BJ (cell line): ENCODE data around the gene FATE1. TPM values are rescaled to one million over a fixed set of nuclear protein-coding genes. Genes with fewer than 3 reads are reported as not detected.

Source experiments
- CTCF ChIA-PET: fragments of 350-600 bp; formaldehyde crosslinking; extraction: SDS; loops from one replicate; lab custom pipeline; 2021; ENCODE audit warnings: antibody characterized with exemption, inconsistent platforms; lab: Yijun Ruan, JAX
- POLR2A ChIA-PET: fragments of 300-600 bp; sonication (Branson Sonifier 250); formaldehyde crosslinking; extraction: SDS; loops from one replicate; lab custom pipeline; 2021; ENCODE audit warnings: antibody characterized with exemption; lab: Charles Lee
- DNase-seq: peaks from one replicate; pipeline ENCODE4 v3.0.0-alpha.2; 2011; ENCODE audit warnings: low read depth
- H3K27me3 ChIP-seq: 2 replicates; pipeline ENCODE4 v1.6.0; 2011; ENCODE audit warnings: low read length; ENCODE audit not compliant: control insufficient read depth, insufficient read depth
- H3K36me3 ChIP-seq: 2 replicates; pipeline ENCODE4 v1.5.1; 2011; ENCODE audit warnings: low read length; ENCODE audit not compliant: control insufficient read depth, insufficient read depth
- H3K4me3 ChIP-seq: 2 replicates; pipeline ENCODE4 v1.5.1; 2011; ENCODE audit warnings: low read depth, mild to moderate bottlenecking, control low read depth, low read length
- polyA plus RNA-seq: library from polyadenylated mRNA; depleted of rRNA; stranded (reverse); fragments of >200 nt; gene quantifications from 2 replicates; pipeline ENCODE4 v1.2.3, GENCODE V29; 2011
- TF ChIP-seq, protein P1 (sequence below): IDR thresholded peaks from 2 replicates; pipeline ENCODE4 v1.5.1; 2011; ENCODE audit warnings: low read depth, mild to moderate bottlenecking, control low read depth, inconsistent platforms, low read length, moderate library complexity; ENCODE audit not compliant: insufficient read depth

The FATE1 gene
- polyA plus RNA-seq, 1 experiment: not detected

DNA sequence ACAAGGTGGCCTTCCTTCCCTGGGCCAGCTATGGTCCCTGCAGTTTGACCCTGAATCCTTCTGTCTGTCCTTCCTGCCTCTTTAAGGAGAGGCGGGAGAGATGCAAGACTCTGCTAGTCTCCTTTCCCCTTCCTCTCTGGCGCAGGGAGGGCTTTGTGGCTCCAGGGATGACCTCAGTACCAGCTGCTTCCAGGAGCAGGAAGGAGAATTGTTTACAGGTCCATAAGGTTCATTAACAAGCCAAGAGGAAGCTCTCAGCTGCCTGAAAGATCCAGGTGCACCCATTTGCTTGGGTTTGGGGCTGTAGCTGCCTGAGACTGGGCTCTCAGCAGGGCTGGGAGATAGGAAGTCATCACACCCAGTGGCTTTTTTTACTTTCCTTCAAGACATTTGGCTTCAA, 4.0 kb upstream of the FATE1 start:
- Histone ChIP-seq H3K4me3 (no peak overlapping the region), H3K36me3 (no peaks in the 10 kb centered on the region), H3K27me3 (no peaks in the 10 kb centered on the region)
- TF ChIP-seq, protein P1, sequence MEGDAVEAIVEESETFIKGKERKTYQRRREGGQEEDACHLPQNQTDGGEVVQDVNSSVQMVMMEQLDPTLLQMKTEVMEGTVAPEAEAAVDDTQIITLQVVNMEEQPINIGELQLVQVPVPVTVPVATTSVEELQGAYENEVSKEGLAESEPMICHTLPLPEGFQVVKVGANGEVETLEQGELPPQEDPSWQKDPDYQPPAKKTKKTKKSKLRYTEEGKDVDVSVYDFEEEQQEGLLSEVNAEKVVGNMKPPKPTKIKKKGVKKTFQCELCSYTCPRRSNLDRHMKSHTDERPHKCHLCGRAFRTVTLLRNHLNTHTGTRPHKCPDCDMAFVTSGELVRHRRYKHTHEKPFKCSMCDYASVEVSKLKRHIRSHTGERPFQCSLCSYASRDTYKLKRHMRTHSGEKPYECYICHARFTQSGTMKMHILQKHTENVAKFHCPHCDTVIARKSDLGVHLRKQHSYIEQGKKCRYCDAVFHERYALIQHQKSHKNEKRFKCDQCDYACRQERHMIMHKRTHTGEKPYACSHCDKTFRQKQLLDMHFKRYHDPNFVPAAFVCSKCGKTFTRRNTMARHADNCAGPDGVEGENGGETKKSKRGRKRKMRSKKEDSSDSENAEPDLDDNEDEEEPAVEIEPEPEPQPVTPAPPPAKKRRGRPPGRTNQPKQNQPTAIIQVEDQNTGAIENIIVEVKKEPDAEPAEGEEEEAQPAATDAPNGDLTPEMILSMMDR: no peak
- DNase-seq: no peak
- POLR2A ChIA-PET: no interaction called here
- CTCF ChIA-PET: no interaction called here

DNA sequence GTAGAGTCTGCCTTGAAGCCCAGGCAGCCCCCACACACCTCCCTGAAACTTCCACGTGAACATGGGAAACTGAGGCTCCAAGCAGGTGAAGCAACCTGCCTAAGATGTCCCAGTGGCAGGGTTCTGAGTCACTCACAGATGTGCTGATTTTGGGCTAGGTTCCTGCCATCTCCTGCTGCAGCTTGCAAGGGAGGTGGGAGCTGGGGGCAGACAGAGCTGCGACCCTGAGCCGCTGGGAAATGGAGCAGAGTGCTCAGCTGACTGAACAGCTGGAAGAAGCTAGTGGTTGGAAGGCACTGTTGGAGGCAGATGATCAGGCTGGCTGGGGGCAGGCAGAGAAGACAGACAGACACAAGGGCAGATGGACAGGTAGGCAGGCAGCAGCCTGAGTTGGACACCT, 3.6 kb upstream of the FATE1 start:
- ChIA-PET CTCF (no interaction called here), POLR2A (interaction anchor here (0.6 kb wide), 1 partner anchor 266 kb away, joined by 3 read pairs; no protein-coding TSS in a partner anchor)
- no peaks in the 10 kb centered on the region for H3K36me3 ChIP-seq
- H3K27me3 ChIP-seq: no peaks in the 10 kb centered on the region
- no peak for DNase-seq
- no peak overlapping the region for H3K4me3 ChIP-seq
- TF ChIP-seq, protein P1: no peak

DNA sequence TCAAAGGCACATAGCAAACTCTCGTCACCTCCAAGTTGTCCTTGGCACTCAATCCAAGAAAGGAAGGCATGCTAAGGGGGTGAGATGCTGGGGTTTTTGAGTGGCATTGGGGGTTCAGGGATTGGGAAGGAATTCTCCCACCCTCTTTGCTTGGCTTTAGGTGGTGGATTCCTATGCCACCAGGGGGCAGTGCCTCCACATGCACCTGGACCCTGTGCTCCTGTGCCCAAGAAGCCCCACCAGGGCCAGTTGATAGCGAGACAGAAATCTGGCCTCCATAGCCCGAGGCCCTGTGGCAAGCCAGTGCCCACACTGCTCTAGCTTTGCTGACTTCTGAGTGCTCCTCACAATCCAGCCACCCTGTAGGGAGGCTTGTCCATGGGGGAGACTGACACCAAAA, 2.0 kb upstream of the FATE1 start:
- TF ChIP-seq, protein P1: peak; percentile 45
- H3K27me3 ChIP-seq: no peaks in the 10 kb centered on the region
- no peak overlapping the region for H3K4me3 ChIP-seq
- ChIA-PET POLR2A (no interaction called here), CTCF (interaction anchor here (1.2 kb wide), 2 partner anchors 919 to 926 kb away, joined by 3 read pairs; no protein-coding TSS in a partner anchor)
- DNase-seq: no peak
- no peaks in the 10 kb centered on the region for H3K36me3 ChIP-seq

DNA sequence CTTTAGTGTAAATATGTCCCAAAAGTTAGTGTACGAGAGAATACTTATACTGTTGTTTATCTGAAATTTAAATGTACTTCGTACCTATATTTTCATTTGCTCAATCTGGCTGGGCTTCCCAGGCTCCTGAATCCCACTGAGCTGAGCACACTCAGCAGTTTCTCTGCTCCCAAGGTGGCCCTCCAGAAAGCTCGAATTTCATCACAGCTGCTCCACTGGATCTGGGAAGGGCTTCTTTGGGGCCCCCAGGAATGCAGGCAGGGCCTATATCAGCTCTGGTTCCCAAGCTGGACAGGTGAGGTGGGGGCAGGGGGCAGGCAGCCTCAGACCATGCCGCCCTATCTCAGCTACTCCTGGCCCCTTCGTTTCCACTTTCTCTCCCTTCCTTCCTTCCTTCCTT, 1.5 kb upstream of the FATE1 start:
- ChIA-PET POLR2A (no interaction called here), CTCF (interaction anchor here (1.2 kb wide), 1 partner anchor 919 kb away, joined by 3 read pairs; no protein-coding TSS in a partner anchor)
- Histone ChIP-seq H3K4me3 (no peak overlapping the region), H3K36me3 (no peaks in the 10 kb centered on the region), H3K27me3 (no peaks in the 10 kb centered on the region)
- TF ChIP-seq, protein P1: no peak
- no peak for DNase-seq

DNA sequence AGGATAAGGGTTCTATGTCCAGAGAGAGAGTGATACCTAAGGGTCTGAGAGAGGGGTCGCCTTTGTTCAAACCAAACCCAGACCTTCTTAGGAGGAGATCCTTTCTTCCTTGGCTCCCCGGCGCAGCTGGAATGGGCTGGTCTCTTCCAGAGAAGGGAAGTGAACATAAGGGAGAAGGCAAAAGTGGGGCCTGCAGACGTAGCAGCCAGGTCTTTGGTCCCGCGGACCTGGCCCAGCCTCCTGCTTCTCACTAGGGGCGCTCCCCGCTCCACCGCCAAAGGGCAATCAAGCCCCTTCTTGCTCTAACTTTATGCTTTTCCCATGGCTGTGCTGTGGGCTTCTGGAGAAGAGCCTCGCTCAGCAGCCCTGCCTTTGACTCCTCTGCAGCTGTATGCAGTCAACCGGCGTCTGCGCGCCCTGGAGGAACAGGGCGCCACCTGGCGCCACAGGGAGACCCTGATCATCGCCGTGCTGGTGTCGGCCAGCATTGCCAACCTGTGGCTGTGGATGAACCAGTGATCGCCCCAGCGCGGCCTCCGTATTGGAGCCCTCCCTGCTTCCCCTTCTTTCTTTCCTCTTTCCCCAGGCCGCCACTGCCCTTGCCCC, 6.5 kb downstream of the FATE1 start:
- H3K4me3 ChIP-seq: no peak overlapping the region
- DNase-seq: no peak
- TF ChIP-seq, protein P1: peak; percentile 38; the same call in 1 of the 2 replicates
- no peaks in the 10 kb centered on the region for H3K36me3 ChIP-seq
- no peaks in the 10 kb centered on the region for H3K27me3 ChIP-seq
- ChIA-PET CTCF (no interaction called here), POLR2A (no interaction called here)
